ENCODE data around the gene PPM1H.

GRCh38 chr12:62950317-62950716 lies 15.4 kb upstream of the PPM1H start:
- TF ChIP-seq POLR2AphosphoS5 (IDR thresholded peaks at IDR 0.05) (no peak), EP300 (IDR thresholded peaks at IDR 0.05) (no peak)

All from sigmoid colon (tissue), 4 donors.